ENCODE results near the gene NATD1.

The NATD1 gene

GRCh38 chr17:21298056-21298982, 45.1 kb upstream of the NATD1 start:
- ChIA-PET CTCF (no interaction called here), POLR2A (no interaction called here)
- no peak for DNase-seq (ENCODE audit: extremely low spot score)
- no peak for TF ChIP-seq L3MBTL2 (conservative IDR thresholded peaks at IDR 0.05)
- TF ChIP-seq LEF1 (IDR thresholded peaks at IDR 0.05; ENCODE audit: borderline replicate concordance) = no peak

- ChIA-PET CTCF (no interaction called here), POLR2A (no interaction called here)
- TF ChIP-seq PKNOX1 (IDR thresholded peaks at IDR 0.05) (no peak), FOXM1 (IDR thresholded peaks at IDR 0.05; ENCODE audit: borderline replicate concordance) (no peak), BHLHE40 (IDR thresholded peaks at IDR 0.05; ENCODE audit: borderline replicate concordance) (no peak), ELF4 (IDR thresholded peaks at IDR 0.05) (no peak)
- DNase-seq (ENCODE audit: extremely low spot score) = no peak
Measured at GRCh38 chr17:21297597-21297996, 44.4 kb upstream of the NATD1 start.

- DNase-seq (ENCODE audit: extremely low spot score) = no peak
- no peak for TF ChIP-seq SUZ12 (IDR thresholded peaks at IDR 0.05)
- no peak for TF ChIP-seq SP1 (IDR thresholded peaks at IDR 0.05)
- TF ChIP-seq CTBP1 (IDR thresholded peaks at IDR 0.05; ENCODE audit: borderline replicate concordance) = no peak
- TF ChIP-seq BHLHE40 (IDR thresholded peaks at IDR 0.05; ENCODE audit: borderline replicate concordance) = no peak
- TF ChIP-seq TARDBP (IDR thresholded peaks at IDR 0.05) = no peak
- TF ChIP-seq NFRKB (IDR thresholded peaks at IDR 0.05) = no peak
- TF ChIP-seq L3MBTL2 (conservative IDR thresholded peaks at IDR 0.05) = no peak
- TF ChIP-seq FOXK2 (IDR thresholded peaks at IDR 0.05) = no peak
- no peak for TF ChIP-seq LEF1 (IDR thresholded peaks at IDR 0.05; ENCODE audit: borderline replicate concordance)
- no peak for TF ChIP-seq FOXA1 (IDR thresholded peaks at IDR 0.05)
- no peak for TF ChIP-seq PKNOX1 (IDR thresholded peaks at IDR 0.05)
- TF ChIP-seq ELF4 (IDR thresholded peaks at IDR 0.05) = no peak
- TF ChIP-seq ZNF384 (IDR thresholded peaks at IDR 0.05) = no peak
- TF ChIP-seq ARNT (IDR thresholded peaks at IDR 0.05) = no peak
- TF ChIP-seq HDGF (IDR thresholded peaks at IDR 0.05; ENCODE audit: borderline replicate concordance) = no peak
- TF ChIP-seq FOXM1 (IDR thresholded peaks at IDR 0.05; ENCODE audit: borderline replicate concordance) = no peak
- CTCF ChIA-PET = no interaction called here
- POLR2A ChIA-PET = no interaction called here
Measured at GRCh38 chr17:21297026-21297520, 43.9 kb upstream of the NATD1 start.

GRCh38 chr17:21296097-21297025, 43.2 kb upstream of the NATD1 start:
- POLR2A ChIA-PET = no interaction called here

GRCh38 chr17:21295036-21295952, 42.1 kb upstream of the NATD1 start:
- ChIA-PET CTCF (no interaction called here), POLR2A (interaction anchor here (1.4 kb wide), 1 partner anchor 10 kb away, joined by 4 read pairs; no protein-coding TSS in a partner anchor)
- TF ChIP-seq SP1 (IDR thresholded peaks at IDR 0.05) (no peak), FOXA1 (IDR thresholded peaks at IDR 0.05) (no peak), ELF4 (IDR thresholded peaks at IDR 0.05) (no peak)
- no peak for DNase-seq (ENCODE audit: extremely low spot score)

More at GRCh38 chr17:21296097-21297025, 43.2 kb upstream of the NATD1 start:
- CTCF ChIA-PET = no interaction called here
- no peak for DNase-seq (ENCODE audit: extremely low spot score)
- TF ChIP-seq L3MBTL2 (conservative IDR thresholded peaks at IDR 0.05) (no peak), SP1 (IDR thresholded peaks at IDR 0.05) (no peak), PKNOX1 (IDR thresholded peaks at IDR 0.05) (no peak), TARDBP (IDR thresholded peaks at IDR 0.05) (no peak), ZNF384 (IDR thresholded peaks at IDR 0.05) (no peak), SUZ12 (IDR thresholded peaks at IDR 0.05) (no peak), NFRKB (IDR thresholded peaks at IDR 0.05) (no peak), HDGF (IDR thresholded peaks at IDR 0.05; ENCODE audit: borderline replicate concordance) (no peak), FOXM1 (IDR thresholded peaks at IDR 0.05; ENCODE audit: borderline replicate concordance) (no peak), FOXK2 (IDR thresholded peaks at IDR 0.05) (no peak)

Measured in HEK293T (cell line).